ENCODE data around the gene SPEG.

Gene SPEG

DNA sequence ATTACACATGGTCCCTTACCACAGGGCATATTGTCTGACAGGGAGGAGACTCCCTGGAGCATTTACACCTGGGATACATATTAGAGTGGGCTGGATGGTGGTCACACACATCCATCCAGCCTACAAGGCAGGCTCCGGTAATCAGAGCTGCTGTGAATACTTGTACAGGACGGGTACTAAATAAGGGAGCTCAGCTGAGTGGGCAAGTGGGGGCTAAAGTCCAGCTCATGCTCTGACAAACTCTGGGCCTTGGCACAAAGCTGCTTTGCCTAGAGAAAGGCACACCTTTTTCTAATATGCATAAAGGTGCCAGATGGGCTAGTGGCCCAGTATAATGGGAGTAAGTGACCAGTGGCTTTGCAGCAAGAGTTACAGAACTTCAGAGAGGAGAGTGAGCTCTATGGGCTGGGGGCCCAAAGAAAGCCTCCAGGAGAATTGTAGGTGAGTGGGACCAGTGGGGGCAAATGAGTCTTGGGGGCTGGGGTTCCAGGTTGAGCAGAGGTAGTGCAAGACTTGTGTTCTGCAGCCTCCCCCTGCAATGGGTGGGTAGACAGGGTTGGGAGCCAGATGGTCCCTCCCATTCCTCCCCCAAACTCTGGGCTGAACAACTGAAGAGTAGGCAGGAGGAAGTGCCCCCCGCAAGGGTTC, 110.8 kb downstream of the SPEG start:
- no peak overlapping the region for H3K27ac Mint-ChIP-seq
- peaks cover 16% of the 10 kb centered on the region for H3K36me3 Mint-ChIP-seq
- H3K4me3 Mint-ChIP-seq = peak overlapping the region; percentile 88
- H3K4me1 Mint-ChIP-seq = peaks cover 29% of the 10 kb centered on the region
- ATAC-seq (no peak), DNase-seq (ENCODE audit: low spot score in 2 of 2) (no peak)
- no peaks in the 10 kb centered on the region for H3K9me3 Mint-ChIP-seq

DNA sequence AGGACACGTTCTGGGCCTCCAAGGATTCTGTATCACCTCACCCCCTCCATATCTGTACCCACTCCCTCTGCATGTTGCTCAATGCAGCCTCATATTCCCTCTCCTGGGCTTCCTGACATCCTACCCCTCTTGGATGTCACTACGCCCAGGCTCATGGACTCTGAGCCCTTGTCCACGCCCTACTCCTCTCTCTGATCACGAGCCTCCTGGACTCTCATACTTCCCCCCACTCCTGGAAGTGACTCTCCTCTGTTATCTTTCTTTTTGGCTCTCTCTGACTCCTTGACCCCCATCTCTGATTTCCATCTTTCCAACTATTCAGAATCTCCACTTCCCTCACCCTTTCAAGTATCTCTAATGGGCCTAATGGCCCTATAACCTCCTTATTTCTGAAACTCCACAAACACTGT, 111.3 kb downstream of the SPEG start:
- no peak overlapping the region for H3K27ac Mint-ChIP-seq
- H3K9me3 Mint-ChIP-seq = no peaks in the 10 kb centered on the region
- ATAC-seq (no peak), DNase-seq (ENCODE audit: low spot score in 2 of 2) (no peak)
- peaks cover 13% of the 10 kb centered on the region for H3K36me3 Mint-ChIP-seq
- H3K4me1 Mint-ChIP-seq = peaks cover 32% of the 10 kb centered on the region
- H3K4me3 Mint-ChIP-seq = no peak overlapping the region

GRCh38 chr2:219547621-219548020, 113.0 kb downstream of the SPEG start:
- Mint-ChIP-seq H3K36me3 (peaks cover 6% of the 10 kb centered on the region), H3K9me3 (no peaks in the 10 kb centered on the region), H3K4me1 (peaks cover 27% of the 10 kb centered on the region), H3K4me3 (no peak overlapping the region), H3K27ac (no peak overlapping the region)
- no peak for ATAC-seq
- DNase-seq (ENCODE audit: low spot score in 2 of 2) = no peak
